Measurements from ENCODE around the gene MAPK8. TPM values are rescaled to one million over a fixed set of nuclear protein-coding genes. Genes with fewer than 3 reads are reported as not detected.

MAPK8 gene
- total RNA-seq, 1 donor from 2014 or later, result 43.2 TPM

DNA sequence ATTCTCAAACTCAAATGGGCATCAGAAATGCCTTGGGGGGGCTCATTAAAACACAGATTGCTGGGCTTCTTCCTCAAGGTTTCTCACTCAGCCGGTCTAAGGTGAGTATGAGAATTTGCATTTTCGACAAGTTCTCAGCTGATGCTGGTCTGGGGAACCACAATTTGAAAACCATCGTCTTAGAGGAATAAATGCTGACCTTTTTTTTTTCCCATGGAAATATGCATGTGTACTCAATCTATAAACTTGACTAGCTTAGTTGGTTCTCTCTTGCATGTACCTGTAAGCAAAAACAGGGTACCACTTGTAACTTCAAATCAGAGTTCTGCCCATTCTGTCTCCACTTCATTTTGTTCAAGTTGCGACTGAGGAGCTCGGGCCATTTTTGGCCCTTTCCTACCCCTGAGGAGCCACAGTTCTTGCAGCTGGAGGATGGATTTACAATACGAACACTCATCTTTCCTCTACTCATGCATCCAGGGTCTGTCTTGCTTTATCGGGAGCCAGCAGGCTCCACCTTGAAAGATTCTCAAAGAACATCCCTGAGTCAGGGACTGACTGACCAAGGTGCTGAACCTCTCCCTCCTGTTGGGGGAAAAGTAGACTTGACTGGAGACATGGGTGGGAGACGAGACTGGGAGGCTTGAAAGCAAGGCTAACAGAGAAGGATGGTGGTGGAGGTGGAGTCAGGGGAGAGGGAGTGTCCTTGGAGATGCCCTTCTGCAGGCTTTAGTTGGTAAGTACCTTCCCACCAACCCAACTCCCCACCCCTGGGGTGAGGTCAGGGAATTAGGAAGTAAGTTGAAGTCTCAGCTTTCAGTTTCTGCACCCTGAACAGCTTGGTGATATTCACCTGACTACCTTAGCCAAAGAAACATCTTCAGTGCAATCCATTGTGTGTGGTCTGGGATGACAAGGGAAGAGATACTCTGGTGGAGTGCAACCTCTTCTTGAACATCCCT, 3.7 kb upstream of the MAPK8 start:
- H3K27me3 ChIP-seq (ENCODE audit: control insufficient read depth, insufficient read depth, low read length), result no peaks in the 10 kb centered on the region
- no peaks in the 10 kb centered on the region for H3K36me3 ChIP-seq (ENCODE audit: control insufficient read depth, insufficient read depth, low read length)
- DNase-seq (ENCODE audit: low read depth) (no peak), FAIRE-seq (no peak)
- no peak overlapping the region for H3K4me3 ChIP-seq (ENCODE audit: low read depth, low read length)
- TF ChIP-seq, protein P1, sequence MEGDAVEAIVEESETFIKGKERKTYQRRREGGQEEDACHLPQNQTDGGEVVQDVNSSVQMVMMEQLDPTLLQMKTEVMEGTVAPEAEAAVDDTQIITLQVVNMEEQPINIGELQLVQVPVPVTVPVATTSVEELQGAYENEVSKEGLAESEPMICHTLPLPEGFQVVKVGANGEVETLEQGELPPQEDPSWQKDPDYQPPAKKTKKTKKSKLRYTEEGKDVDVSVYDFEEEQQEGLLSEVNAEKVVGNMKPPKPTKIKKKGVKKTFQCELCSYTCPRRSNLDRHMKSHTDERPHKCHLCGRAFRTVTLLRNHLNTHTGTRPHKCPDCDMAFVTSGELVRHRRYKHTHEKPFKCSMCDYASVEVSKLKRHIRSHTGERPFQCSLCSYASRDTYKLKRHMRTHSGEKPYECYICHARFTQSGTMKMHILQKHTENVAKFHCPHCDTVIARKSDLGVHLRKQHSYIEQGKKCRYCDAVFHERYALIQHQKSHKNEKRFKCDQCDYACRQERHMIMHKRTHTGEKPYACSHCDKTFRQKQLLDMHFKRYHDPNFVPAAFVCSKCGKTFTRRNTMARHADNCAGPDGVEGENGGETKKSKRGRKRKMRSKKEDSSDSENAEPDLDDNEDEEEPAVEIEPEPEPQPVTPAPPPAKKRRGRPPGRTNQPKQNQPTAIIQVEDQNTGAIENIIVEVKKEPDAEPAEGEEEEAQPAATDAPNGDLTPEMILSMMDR (IDR thresholded peaks at IDR 0.05; ENCODE audit: insufficient read depth, low read length, severe bottlenecking), result no peak

DNA sequence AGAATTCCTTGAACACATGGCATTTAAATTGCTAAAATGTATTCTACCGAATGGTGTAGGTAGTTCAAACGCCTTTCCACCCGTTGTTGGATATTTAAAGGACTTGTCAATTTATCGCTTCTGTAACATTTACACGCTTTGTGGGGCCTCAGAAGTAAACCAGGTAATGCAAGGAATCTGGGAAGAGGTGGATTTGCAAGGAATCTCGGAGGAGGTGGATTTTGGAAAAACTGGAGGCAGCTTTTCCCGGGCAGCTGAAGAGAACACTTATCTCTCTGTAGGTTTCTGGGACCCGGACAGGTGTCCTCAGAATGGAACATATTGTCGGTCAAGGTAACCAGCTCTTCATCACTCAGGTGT, 592 bp upstream of the MAPK8 start:
- FAIRE-seq (no peak), DNase-seq (ENCODE audit: low read depth) (no peak)
- TF ChIP-seq, protein P1 (IDR thresholded peaks at IDR 0.05; ENCODE audit: insufficient read depth, low read length, severe bottlenecking), result no peak
- no peaks in the 10 kb centered on the region for H3K27me3 ChIP-seq (ENCODE audit: control insufficient read depth, insufficient read depth, low read length)
- H3K4me3 ChIP-seq (ENCODE audit: low read depth, low read length), result peak overlapping the region; percentile 70
- no peaks in the 10 kb centered on the region for H3K36me3 ChIP-seq (ENCODE audit: control insufficient read depth, insufficient read depth, low read length)

DNA sequence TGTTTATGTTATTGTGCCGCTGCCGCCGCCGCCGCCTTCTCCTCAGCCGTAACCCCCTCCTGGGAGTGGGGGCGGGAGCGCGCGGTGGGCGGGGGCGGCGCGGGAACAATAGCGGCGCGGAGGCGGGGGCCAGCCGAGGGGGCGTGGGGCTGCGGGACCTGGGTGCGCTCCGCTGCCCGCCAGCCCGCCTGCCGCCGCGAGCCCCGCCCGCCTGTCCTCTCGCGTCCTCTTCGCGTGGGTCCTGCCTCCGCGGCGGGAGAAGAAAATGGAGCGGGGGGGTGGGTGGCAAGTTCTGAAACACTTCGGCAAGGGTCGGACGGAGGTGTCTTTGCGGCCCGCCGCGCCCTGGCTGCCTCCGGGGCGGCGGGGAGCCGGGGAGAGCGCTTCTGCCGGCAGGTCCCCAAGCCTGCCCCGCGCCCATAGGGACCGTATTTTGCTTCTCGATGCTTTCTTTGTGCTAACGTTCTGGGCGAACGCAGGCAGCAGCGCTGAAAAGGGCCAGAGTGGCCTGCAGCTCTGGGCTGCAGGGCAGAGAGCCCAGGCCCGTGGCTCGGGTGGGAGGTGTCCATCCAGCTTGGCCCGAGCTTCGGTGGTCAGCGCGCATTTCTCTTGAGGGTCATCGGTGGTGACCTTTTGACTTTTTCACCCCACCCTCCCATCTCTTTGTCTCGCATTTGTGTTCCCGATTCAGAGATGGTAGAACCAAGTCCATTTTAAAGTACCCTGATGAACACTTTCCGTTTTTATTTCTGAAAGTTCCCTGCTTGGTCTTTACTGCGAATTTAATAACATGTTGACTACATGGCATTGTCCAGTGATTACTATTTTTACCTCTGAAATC, 613 bp downstream of the MAPK8 start:
- no peak for FAIRE-seq
- TF ChIP-seq, protein P1 (IDR thresholded peaks at IDR 0.05; ENCODE audit: insufficient read depth, low read length, severe bottlenecking), result no peak
- no peaks in the 10 kb centered on the region for H3K36me3 ChIP-seq (ENCODE audit: control insufficient read depth, insufficient read depth, low read length)
- H3K4me3 ChIP-seq (ENCODE audit: low read depth, low read length), result peak overlapping the region; percentile 70
- DNase-seq (ENCODE audit: low read depth), result no peak
- H3K27me3 ChIP-seq (ENCODE audit: control insufficient read depth, insufficient read depth, low read length), result no peaks in the 10 kb centered on the region

DNA sequence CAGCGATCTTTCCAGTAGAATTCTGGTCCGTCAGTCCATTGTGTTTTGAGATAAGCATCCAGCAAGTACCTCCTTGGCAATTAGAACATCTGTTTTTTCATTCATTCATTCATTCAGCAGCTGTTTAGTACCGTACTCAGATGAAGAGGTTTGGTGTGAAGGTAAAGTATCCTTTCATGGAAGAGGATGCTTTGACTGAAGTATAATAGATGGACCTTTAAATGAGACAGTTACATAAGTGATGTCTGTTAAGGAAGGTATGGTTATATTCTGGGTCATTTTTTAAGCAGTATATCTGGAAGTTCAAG, 1.2 kb downstream of the MAPK8 start:
- no peaks in the 10 kb centered on the region for H3K27me3 ChIP-seq (ENCODE audit: control insufficient read depth, insufficient read depth, low read length)
- DNase-seq (ENCODE audit: low read depth) (no peak), FAIRE-seq (no peak)
- H3K36me3 ChIP-seq (ENCODE audit: control insufficient read depth, insufficient read depth, low read length), result no peaks in the 10 kb centered on the region
- peak overlapping the region; percentile 70 for H3K4me3 ChIP-seq (ENCODE audit: low read depth, low read length)
- TF ChIP-seq, protein P1 (IDR thresholded peaks at IDR 0.05; ENCODE audit: insufficient read depth, low read length, severe bottlenecking), result no peak

DNA sequence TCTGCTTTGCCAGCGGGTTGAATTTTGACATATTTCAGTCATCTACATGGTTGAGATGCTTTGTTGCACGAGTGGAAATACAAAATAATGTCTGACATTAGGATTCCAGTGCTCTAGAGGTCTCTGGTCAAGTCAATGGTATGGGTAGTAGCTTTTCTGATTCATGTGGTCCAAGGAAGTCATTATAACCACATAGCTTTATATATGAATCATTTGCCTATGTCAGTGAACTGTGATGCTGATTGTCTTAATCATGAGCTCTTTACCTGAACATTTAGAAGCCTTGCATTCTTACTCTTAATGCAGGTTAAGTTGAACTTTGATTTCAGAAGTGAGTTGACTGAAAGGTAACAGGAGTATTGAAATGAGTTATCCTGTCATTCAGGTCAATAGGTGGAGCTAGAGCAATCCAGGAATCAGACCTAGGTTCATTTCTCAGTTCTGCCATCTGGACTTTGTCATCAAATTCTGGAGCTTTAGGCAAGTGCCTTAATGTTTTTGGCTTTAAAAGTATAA, 3.3 kb downstream of the MAPK8 start:
- Histone ChIP-seq H3K4me3 (ENCODE audit: low read depth, low read length) (no peak overlapping the region), H3K36me3 (ENCODE audit: control insufficient read depth, insufficient read depth, low read length) (no peaks in the 10 kb centered on the region), H3K27me3 (ENCODE audit: control insufficient read depth, insufficient read depth, low read length) (no peaks in the 10 kb centered on the region)
- DNase-seq (ENCODE audit: low read depth) (peak; percentile 83), FAIRE-seq (no peak)
- TF ChIP-seq, protein P1 (IDR thresholded peaks at IDR 0.05; ENCODE audit: insufficient read depth, low read length, severe bottlenecking), result peak; percentile 33
